Stimulated activated CD4-positive, alpha-beta T cell treated with anti-CD3 and anti-CD28 coated beads, Interleukin-2, amount 100 ng/mL, for 24 hours (primary cell): Measurements from ENCODE around the gene GGACT.

Experiments used
- DNase-seq, 2 donors: peaks; one replicate each; pipeline ENCODE4 v3.0.0-alpha.2; 2020

GGACT gene

DNA sequence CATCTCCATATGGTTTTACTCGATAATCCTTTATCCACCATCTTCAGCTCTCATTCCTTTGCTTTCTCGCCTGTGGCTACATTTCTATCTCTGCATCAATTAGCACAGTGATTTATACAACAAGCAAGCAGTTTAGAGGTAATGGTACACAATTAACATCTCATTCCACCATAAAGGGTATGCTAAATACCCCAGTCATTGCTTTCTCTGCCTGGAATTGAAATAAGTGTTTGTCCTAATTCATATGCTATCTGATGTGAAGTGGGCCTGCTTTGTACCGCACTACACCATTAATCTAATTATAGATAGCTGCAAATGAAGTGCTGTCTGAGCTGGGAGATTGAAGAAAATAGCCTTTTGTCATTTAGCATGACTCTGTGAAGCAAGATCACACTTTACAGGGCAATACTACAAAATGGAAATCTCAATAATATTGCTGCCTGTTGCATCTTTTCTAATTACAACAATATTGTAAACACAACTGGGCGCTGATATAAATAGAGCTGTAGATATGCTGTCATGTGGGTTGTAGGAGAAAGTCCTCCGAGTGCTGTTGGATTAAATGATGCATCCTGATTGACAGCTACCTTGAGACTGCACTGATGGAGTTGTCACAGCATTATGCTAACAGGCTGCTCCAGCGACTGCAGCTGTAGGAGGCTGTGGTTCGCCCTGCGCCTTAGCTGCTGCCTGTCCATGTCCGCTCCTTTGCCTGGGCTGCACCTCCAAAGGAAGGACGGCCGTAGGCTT, 78.2 kb downstream of the GGACT start:
- DNase-seq = no peak

DNA sequence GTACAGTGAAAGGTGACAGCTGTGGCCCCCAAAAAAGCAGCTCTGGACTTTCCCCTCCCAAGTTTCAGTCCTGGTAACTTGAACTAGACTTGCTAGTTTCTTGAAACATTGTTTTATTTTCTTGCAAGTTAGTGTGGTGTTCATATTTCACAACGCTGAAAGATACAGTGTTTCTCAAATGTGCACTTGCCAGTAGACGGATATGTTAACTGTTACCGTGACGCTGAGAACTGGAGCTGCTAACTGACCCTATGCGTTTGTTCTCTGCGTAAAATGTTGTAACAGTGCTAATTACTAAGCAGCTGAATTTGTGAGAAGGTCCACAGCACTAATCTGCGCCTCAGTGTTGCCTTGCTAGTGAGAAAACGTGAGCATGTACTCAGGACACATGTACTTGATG, 79.6 kb downstream of the GGACT start:
- DNase-seq = no peak

DNA sequence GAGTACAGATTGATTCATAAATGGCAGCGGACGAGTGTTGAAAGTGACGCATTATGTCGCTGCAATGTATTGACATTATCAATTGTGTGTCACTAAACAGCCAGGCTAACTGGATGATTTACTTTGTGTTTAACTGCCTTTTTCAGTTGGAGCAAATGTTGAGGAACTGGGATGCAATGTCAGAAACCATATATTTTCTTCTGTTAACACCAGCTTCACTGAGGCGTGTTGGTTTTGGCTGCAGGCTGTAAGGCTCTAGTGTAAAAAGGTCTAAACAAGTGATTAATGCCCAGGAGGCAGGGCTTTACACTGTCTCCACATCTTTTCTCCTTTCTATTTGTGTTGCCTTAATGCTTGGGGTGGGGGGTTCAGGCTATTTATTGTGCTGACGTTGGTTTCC, 80.1 kb downstream of the GGACT start:
- DNase-seq = no peak

DNA sequence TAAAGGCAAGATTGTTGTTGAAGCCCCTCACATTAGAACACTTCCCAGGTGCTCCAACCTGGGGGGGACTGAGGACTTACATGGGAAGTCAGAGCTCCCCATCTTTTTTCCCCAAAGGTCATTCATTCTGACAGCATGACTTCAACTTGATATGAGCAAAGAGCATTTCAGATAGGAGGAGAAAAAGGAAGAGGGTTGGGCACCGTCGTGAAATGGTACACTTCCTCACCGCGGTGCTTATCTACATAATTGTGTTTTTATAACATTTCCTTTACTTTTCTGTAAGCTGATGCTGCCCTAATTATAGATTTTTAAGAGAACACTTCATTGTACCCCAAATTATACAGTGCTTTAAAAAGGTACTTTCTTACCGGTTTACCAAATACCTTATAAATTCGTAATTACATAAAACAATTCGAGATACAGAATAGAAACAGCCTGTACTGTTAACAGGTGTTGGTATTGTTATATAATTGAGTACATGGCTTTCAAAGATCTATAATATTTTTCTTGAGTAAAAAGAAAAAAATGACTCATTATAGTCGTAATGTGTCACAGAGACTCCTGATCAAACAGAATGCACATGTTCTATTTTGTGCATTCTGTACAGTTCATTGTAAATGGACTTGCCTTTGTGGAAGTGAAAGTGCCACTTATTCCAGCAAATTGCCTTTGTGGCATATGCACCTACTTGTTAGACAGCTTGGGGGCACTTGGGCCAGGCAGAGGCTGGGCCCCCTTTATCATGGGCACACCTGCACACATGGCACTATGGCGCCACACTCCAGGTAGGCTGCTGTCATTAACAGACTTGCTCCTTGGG, 81.8 kb downstream of the GGACT start:
- DNase-seq = no peak

DNA sequence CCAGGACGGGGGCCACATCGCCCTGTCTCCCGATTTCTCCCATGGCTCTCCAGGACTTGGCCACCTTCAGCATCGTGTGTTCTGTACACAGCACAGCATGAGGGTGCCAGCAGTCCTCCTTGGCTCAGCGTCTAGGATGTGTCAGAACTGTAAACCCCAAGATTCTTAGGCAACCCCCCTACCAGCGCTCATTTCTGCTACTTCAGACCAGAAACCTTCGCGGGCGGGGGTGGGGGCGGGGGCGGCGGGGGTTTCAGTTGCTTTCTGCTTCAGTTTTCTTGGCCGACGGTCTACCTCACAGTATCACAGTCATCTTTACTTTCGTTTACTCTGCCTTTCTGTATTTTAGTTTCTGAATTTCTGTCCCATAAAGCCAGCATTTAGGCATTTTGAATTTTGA, 82.4 kb downstream of the GGACT start:
- peak; percentile 48 to 51 for DNase-seq

DNA sequence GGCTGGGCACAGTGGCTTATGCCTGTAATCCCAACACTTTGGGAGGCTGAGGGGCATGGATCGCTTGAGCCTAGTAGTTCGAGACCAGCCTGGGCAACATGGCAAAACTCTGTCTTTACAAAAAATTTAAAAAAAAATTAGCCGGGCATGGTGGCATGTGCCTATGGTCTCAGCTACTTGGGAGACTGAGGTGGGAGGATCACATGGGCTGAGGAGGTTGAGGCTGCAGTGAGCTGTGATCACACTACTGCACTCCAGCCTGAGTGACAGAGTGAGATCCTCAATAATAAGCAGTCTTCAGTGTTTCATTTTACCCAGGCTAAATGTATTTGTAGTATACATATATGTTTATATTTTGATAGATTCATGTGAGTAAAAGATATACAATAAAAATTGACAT, 85.0 kb downstream of the GGACT start:
- DNase-seq = no peak

DNA sequence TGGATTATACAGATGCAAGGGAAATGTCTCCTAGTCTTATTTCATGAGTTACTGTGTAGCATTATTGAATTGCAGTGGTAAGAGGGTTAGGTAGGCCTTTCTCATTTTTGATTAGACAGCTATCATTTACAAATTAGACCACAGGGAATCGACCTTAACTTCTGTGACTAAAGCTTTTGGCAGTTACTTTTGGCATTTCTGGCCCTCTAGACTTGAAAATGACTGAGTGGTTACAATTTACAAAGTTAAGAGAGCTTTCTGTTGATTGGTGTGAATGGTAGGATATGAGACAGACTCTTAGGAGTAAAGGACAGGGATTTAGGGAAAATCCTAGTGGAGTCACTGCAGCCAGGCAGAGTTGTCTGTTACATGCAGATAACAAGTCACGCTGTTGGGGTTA, 86.1 kb downstream of the GGACT start:
- no peak for DNase-seq

DNA sequence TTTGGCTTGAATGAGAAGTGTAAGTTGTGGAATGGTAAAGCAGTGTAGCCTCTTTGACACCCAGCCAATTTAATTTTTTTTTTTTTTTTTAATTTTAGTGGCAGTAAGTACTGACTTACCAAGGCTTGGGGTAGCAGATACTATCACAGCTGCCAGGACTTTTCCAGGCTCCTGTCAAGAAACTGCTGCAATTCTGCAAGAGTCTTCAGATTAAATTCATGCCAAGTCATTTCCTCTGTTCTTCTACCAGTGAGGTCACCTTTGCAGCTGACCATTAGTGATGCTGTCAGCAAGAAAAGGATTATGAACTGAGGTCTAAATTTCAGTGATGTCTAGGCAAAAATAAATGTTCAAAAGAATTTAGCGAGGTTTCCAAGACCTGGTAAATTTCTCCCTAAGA, 91.2 kb downstream of the GGACT start:
- no peak for DNase-seq

DNA sequence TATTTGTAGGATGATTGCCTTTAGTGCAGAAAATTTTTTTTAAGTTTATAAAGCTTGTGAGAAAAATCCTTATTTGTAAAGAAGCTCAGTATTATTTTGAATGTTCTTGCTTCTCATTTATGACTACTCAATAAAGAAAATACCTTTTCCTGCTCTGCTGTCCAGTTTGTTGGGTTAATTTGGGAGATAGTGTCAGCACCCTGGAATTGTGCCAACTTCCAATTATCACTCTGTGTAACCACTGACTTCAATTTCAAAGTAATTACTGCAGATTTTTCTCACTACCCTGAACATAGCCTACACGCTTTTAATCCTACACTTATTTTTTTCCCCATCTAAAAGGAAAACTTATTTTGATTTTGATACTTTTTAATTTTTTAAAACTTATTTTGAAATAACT, 93.1 kb downstream of the GGACT start:
- no peak for DNase-seq

DNA sequence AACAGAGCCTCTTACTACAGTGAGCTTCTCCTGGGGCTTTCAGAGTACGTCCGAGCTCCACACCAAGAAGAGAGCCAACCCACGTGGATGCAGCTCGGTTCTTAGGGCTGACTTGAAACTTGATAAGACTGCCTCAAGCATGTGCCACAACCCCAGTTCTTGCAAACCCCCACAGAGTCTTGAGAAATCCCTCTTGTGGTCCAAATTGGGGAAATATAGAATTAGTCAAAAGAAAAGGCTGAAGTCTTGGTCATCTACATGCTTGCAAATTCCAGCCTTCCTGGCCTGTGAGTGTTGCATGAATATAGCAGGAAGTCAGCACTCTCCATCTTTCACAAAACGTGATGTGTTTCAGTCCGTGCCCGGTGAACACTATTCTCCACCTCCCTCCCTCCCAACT, 95.2 kb downstream of the GGACT start:
- DNase-seq = no peak

DNA sequence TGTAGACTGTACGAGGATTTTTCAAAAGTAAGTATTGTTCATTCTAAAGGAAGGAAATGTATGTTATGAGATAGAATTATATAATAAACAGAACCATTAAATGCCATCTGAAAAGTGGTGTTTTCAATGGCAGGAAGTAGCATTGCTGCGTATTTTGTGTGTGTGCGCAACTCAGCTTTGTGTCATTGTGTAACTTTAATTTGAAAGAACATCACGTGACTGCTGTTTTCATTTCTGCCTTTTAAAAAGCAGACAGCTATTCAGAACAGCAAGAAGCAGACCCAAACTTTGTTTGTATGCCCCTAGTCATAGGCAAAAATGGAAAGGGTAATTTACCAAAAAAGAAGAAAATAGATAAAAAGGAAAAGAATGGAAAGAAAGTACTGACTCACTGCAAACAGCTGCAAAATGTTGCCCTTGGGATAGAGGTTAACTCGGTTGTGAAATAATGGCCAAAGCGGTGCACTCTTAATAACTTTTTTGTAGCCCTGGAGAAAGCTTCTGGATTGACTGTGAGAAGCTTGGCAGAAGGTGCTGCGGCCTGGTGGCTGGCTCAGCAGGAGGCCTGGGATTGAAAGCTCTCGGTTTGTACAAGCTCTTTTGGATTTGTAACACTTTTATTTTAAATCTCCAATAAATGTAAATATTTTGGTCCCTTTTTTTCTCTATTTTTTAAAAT, 97.3 kb downstream of the GGACT start:
- no peak for DNase-seq

DNA sequence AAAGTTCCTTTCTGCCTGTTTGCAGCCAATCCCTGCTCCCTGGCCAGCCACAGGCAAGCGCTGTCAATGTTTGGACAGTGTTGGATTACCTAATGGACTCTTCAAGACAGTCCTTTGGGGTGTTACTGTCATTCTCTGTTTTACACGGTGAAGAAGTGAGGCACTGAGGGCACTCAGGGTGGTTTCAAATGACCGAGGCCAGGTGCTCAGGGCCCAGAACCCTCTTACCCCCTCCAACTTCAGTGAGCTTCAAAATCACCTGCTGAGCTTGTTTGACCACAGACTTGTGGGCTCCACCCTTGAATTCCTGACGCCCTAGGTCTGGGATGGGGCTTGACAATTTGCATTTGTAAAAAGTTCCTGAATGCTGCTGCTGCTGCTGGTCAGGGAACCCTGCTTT, 97.9 kb downstream of the GGACT start:
- no peak for DNase-seq

DNA sequence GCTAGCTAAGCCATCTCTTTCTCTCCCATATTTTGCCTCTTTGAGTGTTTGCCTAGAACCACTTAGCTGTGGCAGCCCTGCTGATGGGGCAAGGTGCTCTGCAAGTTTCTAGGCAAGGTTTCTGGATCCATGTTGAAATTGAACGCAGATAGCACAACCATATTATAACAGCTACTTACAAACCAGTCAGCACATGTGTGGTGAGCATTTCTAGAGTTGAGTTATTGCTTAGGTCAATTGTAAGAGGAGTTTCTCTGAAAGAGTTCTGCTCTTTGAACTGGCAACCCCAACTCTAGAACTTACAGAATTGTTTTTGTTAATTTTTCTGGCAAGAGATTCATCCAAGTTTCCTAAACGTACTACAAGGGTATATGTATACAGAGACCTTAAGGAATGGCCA, 103.3 kb downstream of the GGACT start:
- no peak for DNase-seq

DNA sequence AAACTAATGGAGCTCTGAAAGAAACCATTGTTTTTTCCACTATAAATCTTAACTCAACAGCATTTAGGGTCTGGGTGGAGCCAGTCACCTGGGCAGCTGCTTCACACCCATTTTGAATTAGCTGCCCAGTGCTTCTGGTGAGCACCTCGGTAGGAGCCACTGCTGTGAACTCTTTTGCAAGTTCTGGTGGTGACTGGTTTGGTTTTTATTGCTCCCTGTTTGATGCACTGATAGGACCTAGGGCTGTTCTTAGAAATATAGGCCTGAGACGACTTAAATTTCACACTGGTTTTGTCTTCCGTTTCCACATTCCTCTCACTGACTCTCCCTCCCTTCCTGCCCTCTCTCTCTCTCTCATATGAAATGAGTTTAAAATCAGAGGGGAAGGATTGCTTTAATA, 103.9 kb downstream of the GGACT start:
- DNase-seq = no peak

DNA sequence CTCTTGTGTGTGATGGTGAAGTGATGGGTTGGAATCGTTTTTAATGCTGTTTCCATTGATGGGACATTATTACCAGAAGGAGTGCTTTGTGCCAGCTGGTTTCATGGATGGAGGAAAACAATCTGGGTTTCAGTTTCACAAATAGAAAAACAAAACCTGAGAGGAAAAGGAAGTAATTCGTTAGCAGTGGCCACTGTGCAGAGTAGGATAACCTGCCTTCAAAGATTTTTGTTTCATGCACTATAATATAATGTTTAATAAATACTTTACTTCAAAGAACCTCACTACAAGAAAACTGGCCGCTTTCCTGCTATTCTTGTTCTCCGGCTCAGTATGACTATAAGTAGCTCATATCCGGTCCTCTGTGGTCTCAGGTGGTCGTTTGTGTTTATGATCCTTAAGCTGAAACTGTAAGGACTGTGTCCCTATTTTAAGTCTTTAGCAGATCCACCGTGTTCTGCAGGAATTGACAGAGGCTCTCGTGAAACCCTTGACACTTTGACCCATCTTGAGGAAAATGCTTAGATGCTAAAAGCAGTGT, 104.7 kb downstream of the GGACT start:
- DNase-seq = no peak

DNA sequence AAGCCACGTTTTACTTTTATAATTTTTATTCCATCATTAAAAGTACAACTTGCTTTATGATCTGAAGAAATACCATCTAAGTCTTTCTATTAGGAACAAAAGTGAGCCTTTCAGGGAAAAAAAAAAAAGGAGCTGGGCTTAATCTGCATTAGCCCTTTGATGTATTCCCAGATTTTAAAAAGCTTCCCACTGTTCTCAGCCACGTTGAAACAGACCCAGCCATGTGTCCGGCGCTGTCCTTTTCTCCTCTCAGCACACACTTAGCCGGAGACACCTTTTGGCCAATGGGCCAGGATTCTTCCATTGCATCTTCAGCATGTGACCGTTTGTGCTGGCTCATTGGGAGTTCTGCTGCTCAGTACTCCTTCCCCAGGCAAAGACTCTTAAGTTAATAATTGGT, 105.5 kb downstream of the GGACT start:
- no peak for DNase-seq

DNA sequence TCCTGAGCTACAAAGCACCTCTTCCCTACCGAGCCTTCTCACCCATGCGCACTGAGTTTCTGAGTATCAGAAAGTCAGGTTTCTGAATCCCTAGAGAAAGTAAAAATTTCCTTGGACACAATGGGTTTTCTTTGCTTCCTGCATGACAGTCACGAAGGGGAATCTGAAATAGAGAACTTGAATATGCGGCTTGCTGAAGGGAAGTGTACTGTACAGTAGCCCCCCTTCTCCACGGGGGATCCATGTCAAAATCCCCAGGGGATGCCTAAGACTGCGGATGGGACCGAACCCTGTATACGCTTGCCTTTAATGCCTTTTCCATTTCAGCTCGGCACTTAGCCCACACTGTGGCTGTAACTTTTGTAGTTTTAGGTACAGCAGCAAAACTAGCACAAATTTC, 107.9 kb downstream of the GGACT start:
- DNase-seq = no peak
